ENCODE results near the gene ITGA1.

The ITGA1 gene

GRCh38 chr5:52799983-52800393 is 12.3 kb downstream of the ITGA1 start:
- no peak for TF ChIP-seq CTCF (IDR thresholded peaks at IDR 0.05; ENCODE audit: low read depth, low read length)
- peak; percentile 87 for DNase-seq (ENCODE audit: extremely low read depth, low read depth)

- TF ChIP-seq CTCF (IDR thresholded peaks at IDR 0.05; ENCODE audit: low read depth, low read length): no peak; the same call in 1 of the 2 replicates
Measured at GRCh38 chr5:52800394-52801213, 12.9 kb downstream of the ITGA1 start.

GRCh38 chr5:52801329-52801728 is 13.6 kb downstream of the ITGA1 start:
- TF ChIP-seq CTCF (IDR thresholded peaks at IDR 0.05; ENCODE audit: low read depth, low read length): no peak
- DNase-seq (ENCODE audit: extremely low read depth, low read depth): no peak

More at GRCh38 chr5:52800394-52801213, 12.9 kb downstream of the ITGA1 start:
- DNase-seq (ENCODE audit: extremely low read depth, low read depth): no peak

- DNase-seq (ENCODE audit: extremely low read depth, low read depth): no peak
- no peak for TF ChIP-seq CTCF (IDR thresholded peaks at IDR 0.05; ENCODE audit: low read depth, low read length)
Measured at GRCh38 chr5:52802272-52802973, 14.7 kb downstream of the ITGA1 start.

- TF ChIP-seq CTCF (IDR thresholded peaks at IDR 0.05; ENCODE audit: low read depth, low read length): no peak
- DNase-seq (ENCODE audit: extremely low read depth, low read depth): no peak
Measured at GRCh38 chr5:52802974-52803336, 15.2 kb downstream of the ITGA1 start.

GRCh38 chr5:52804387-52804791 is 16.7 kb downstream of the ITGA1 start:
- no peak for TF ChIP-seq CTCF (IDR thresholded peaks at IDR 0.05; ENCODE audit: low read depth, low read length)

GRCh38 chr5:52804981-52805380 is 17.3 kb downstream of the ITGA1 start:
- TF ChIP-seq CTCF (IDR thresholded peaks at IDR 0.05; ENCODE audit: low read depth, low read length): no peak
- DNase-seq (ENCODE audit: extremely low read depth, low read depth): no peak

More at GRCh38 chr5:52804387-52804791, 16.7 kb downstream of the ITGA1 start:
- no peak for DNase-seq (ENCODE audit: extremely low read depth, low read depth)

Measured in AG09319 (cell line).